ENCODE results near the gene MGME1. TPM values are rescaled to one million over a fixed set of nuclear protein-coding genes. Genes with fewer than 3 reads are reported as not detected.

Gene MGME1
- polyA plus RNA-seq, 12 donors, result 16.4 to 30.5 (median 20.5) TPM; not detected in 1

DNA sequence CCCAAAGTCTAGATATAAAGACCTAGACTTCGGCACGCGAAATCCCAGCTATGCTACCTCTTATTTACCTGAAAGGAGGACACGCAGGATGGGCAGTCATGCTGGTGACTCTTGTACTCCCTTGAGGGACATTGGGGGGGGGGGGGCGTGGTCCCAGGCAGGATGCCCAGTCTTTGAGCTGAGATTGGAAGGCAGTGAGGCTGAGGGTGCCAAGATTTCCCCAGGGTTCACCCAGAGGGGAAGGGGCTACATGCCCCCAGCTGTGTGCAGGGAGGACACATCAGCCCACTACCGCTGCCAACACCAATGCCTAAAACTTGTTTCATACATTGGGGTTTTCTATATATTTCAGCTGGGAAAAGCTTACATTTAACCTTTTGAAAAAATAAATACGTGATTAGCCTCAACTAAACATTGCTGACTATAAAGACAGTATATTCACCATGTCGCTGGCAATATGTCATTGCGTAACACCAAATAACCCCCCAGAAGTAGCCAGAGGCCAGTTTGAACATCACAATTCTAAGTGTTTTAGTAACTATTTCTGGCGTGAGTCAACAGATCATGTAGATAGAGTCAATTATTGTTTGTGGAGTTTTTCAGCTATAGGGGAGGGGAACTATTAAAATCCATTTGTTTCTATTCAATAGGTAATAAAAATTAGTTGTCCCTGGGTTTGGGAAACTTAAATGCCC lies 21.6 kb downstream of the MGME1 start:
- DNase-seq, result no peak

DNA sequence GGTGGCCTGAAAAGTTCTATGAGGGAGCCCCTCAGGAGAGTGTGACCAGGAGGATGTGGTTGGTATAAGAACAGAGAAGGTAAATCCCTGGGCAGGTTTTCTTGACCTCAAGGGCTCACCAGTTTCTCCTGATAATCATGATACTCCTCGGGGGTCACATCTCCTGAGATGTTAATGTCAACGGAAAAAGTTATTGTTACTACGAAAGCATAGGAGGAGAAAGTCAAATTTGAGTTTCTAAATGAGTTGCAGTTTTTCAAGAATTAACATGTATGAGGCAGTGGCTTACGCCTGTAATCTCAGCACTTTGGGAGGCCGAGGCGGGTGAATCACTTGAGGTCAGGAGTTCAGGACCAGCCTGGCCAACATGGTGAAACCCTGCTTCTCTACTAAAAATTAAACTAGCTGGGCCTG lies 23.4 kb downstream of the MGME1 start:
- no peak for DNase-seq

DNA sequence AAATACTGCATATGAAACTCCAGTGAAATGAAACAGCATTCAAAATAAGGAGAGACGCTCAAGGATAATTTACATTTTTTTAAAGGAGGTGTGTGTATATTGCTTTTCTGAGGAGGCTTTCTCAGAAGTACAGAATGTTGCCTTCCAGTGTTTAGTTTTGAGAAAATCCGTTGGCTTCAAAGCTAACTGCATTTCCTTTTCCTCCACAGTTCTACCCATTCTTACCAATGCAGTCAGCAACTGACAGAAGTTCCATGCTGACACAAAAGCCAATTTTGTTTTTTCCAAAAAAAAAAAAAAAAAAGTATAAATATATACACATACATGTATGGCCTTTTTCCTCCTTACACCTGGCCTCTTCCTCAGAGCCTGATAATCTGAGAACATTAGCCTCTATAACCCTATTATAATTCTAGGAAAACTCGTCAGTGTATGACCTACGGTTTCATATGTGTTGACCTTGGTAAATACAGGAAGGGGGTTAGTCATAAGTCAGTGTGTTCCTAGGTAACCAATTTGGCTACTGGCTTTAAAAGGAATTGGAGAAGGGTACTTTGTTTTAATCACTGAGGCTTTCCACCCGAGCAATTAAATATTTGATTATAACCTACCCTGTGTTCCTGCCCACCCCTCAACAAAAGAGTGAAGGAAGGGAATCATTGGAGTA lies 24.2 kb downstream of the MGME1 start:
- no peak for DNase-seq

DNA sequence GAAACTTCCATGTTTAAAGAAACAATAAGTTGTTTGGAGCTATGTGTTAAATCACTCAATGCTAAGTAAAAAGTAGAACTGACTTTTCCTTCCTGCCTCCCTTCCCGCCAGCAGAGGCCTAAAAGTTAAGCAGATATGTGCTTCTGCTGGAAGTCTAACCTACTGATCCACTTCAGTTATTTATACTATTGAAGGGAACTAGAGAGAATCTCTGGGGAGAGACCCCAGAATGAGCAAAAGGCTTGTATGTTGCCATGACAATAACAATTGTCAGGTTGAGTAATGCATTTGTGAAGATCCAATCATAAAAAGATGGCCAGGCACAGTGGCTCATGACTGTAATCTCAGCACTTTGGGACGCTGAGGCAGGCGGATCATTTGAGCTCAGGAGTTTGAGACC lies 24.7 kb downstream of the MGME1 start:
- DNase-seq, result no peak

DNA sequence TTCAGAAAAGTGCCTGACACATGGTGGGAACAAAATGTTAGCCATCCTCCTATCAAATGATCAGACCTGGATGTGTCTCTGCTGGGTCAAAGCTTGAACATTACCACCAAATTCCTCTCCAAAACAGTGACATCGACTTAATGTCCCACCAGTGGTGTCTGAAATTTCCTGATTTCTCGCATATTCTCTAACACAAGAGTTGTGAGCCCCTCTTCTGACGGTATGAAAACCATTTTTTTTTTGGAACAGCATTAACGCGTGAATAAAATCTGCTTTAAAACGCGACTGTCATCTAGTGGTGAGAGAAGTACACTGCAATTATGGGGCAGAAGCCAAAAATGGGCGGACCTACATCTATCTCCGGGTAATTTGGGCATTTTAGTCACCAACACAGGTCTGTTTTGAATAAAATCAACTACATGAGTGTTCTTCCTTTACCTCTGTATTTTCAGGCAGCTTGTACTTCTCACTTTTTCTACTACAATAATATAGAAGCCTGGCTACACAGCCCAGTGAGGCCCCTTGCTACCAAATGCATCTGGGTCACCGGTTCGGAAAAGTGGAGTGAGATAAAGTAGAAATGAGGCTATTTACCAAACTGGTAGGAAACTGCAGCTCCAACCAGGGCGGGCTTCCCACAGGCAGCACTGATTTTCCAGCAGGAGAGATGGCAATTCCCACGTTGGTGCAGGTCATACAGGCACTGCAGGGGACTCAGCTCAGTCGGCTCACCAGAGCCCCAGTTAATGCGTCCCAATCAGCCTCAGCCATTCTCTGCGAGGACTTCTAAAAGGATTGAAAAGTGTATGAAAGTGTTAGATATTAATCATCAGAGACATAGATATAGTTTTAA lies 27.4 kb downstream of the MGME1 start:
- peak; percentile 81 for DNase-seq

DNA sequence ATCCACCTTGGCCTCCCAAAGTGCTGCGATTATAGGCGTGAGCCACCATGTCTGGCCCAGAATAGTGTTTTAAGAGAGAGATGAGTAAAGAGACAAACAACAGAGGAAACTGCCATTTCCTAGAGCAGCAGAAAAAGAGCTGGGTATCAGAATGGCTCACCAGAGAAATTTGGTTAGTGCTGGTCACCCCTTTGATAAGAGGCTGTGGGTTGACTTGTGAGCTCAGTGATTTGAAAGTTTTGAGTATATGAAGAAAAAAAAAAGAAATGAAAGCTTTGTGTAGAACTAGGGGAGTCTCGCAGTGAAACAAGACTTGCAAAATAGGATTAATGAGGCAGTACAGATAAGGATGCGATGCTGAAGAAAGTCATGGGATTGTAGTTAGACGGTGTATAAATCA lies 29.6 kb downstream of the MGME1 start:
- no peak for DNase-seq

DNA sequence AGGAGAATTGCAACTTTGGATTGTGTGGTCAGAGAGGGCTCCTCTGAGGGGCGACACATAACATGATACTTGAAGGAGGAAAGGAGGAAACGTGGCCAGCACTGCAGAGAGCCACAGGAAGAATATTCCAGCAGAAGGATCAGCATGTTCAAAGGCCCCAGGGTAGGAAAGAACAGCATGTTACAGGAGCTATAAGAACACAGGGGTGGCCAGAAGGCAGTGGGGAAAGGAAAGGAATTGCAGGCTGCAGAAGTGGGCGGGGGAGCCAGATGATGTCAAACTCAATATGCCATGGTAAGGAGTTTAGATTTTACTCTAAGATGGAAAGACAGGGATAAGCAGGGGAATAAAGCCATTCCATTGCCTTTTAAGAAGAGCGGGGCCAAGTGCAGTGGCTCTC lies 30.7 kb downstream of the MGME1 start:
- no peak for DNase-seq

DNA sequence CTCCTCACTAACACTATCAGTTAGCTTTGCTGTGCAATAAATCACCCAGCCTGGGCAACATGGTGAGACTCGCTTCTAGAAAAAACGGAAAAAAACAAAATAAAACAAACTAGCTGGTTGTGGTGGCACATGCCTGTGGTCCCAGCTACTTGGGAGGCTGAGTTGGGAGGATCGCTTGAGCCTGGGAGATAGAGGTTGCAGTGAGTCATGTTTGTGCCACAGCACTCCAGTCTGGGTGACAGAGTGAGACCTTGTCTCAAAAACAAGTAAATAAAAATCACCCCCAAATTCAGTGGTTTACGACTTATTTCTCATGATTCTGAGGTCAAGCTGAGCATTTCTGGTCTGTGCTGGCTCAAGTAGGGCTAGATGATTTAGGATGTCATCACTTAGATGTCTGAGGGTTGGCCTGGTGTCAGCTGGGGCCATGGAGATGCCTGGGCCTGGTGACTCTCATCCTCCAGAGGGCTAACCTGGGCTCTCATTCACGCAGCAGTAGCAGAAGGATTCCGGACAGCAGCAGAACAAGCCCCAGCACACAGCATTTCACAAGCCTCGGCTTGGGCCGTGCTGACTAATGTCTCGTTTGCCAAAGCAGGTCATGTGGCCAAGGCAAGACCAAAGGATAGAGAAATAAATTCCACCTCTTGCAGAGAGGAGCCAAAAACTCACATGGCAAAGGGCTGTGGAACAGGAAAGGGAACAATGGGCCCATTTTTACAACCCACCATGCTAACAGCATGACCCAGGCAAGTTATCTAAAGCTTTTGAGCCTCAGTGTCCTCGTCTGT lies 32.5 kb downstream of the MGME1 start:
- no peak for DNase-seq

DNA sequence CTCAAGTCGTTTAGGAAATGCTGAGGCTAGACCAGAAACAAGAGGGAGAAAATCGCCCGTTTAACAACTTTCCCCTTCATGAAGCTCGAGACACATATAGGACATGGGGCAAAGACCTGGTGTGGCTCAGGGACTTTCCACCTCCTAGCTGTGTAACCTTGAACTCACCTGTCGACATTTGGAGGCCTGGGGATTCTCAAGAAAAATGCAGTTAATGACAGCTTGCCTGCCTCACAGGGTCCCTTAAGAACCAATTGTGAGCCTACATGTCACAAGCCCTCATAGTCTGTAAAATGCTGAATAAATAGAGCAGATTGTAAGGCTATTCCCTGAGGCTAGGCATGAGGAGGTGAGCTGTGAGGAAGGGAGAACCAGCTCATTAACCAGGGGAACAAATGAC lies 35.1 kb downstream of the MGME1 start:
- DNase-seq, result no peak

DNA sequence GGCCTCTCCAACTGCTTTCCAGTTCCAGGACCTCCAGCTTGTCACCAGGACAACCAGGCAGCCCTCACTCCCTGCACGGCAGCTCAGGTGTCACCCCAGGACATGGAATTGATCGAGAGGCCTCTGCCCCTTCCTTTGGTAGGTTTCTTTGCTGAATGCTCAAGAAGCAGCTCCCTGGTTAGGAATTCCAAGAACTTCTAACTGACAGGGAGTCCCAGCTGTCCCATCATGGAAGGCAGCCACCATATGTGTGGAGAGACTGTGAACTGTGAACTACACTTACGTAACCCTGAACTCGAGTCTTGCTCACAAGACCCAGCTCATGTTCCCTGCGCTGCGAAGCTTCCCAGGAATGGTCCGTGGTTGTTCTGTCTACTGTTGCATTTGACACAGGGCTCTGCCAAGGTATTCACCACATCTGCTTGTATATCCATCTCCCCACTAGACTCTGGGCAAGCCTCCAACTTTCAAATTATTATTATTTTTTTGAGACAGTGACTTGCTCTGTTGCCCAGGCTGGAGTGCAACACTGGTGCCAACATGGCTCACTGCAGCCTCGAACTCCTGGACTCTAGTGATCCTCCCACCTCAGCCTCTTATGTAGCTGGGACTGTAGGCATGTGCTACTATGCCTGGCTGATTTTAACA lies 35.7 kb downstream of the MGME1 start:
- no peak for DNase-seq

DNA sequence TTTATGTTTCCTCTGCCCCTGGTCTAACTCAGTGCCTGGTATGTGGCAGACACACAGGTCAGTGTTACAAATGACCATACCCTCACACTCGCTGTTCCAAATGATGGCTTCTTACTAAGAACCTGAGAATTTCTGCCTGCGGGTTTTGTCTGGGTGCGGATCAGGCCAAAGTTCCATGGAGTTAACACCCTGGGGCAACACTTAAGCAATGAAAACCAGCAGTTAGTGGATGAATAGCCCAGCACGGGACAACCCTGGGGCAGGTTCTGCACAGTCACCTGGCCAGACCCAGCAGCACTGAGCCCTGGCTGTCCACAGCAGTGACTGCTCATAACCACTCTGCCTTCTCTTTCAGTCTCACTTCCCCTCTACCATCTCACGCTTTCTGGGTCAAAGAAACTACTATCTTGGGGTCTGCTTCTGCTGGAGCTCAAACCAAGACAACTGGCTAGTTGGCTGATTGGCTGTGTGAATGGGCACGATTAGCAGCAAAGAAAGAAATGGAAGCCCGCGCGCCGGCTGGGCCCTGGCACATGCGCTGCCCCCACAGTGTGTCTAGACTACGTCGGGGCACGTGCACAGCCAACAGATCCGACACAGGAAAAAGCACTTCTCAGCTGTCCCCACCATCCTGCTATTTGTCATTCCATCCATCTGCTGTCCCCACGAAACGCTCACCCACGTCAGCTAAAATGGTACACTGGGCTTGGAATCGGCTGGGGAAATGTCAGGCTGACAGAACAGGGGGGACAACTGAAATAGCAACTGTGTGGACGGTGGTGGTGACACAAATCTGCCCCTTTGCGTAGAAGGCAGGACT lies 36.6 kb downstream of the MGME1 start:
- no peak for DNase-seq

DNA sequence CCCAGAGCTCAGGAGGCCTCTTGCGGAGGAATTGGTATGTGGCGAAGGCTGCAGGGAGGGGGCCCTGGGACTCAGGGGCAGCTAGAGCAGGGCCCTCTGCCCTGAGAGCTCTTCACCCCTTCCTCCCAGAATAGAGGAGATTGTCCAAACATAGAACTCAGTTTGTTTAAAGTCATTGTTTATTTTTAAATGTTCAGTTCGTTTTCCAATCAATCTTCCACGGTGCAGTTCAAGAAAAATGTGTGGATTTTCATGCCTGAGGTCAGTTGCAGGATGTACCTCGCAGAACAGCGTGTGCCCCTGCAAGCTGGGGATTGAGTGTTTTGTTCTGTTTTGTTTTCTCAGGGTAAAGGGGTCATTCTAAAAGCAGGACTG lies 37.2 kb downstream of the MGME1 start:
- DNase-seq, result no peak

DNA sequence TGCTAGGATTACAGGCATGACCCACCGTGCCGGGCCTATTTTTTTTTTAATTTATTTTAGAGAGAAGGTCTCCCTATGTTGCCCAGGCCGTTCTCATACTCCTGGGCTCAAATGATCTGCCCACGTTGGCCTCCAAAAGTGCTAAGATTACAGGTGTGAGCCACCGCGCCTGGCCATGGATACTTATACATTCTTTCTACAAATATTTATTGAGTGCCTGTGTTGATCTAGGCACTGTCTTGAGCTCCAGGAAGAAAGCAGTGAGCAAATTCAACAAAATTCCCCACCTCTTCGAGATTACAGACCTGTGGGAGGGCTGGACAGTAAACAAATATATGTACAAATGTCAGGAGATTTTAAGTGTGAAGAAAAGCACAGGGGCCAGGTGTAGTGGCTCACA lies 37.9 kb downstream of the MGME1 start:
- no peak for DNase-seq

DNA sequence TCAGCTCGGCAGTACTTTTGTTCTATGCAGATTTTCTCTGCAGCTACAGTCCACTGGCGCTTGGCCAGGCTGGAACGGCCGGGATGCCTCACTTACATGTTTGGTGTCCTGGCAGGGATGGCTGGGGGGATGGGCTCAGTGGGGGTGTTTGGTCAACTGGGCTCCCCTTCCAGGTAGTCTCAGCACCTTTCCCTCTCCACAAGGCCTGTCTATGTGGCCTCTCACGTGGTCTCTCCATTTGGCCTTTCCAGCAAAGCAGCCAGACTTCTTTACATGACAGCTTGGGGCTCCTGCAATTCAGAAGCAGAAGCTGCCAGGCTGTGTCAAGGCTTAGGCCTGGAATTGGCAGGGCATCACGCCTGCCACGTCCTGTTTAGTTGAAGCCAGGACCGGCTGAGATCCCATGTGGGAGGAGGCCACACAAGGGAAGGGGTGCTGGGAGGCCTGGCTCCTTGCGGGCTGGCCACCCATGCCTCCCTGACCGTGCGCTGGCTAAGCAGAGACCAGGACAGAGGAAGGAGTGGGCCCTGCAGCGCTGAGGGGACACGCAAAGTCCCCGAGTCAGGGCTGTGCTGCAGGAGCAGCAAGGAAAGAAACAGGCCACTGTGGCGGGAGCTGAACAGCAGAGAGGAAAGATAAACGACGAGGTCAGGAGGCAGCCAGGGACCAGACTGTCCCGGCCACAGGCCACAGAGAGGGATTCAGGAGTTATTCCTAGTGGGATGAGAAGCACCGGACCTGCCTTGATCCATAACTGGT lies 38.9 kb downstream of the MGME1 start:
- no peak for DNase-seq

DNA sequence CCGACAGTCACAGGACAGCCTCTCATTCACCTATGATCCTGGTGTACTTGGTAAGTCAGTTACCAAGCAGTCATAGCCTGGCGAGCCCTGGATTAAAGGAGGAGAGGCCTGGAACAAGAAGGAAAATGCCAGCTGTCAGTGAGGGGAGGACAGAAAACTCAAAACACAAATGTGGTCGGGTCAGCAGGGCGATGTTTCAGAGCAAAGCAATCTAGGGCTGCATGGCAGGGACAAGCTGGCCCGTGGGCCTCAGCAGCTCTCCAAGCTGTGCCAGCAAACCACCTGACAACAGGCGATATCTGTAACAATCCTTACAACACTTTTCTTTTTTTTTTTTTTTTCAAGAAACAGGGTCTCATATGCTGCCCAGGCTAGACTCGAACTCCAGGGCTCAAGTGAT lies 40.3 kb downstream of the MGME1 start:
- no peak for DNase-seq

DNA sequence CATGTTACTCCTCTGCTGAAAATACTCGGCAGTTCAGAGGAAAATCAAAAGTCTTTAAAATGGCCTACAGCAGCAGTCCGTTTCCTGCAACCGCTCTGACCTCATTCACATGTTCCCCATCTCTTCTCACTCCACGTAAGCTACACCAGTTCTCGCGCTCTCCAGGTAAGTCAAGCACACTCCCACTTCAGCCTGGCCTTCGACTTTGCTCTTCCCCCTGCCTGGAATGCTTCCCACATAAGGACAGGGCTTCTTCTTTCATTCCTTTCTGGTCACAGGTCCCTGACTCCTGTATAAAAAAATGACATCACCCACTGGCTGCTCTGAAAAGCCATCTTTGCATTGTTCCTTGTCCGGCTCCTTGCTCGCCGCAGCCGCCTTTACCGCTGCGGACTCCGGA lies 42.7 kb downstream of the MGME1 start:
- DNase-seq, result no peak

DNA sequence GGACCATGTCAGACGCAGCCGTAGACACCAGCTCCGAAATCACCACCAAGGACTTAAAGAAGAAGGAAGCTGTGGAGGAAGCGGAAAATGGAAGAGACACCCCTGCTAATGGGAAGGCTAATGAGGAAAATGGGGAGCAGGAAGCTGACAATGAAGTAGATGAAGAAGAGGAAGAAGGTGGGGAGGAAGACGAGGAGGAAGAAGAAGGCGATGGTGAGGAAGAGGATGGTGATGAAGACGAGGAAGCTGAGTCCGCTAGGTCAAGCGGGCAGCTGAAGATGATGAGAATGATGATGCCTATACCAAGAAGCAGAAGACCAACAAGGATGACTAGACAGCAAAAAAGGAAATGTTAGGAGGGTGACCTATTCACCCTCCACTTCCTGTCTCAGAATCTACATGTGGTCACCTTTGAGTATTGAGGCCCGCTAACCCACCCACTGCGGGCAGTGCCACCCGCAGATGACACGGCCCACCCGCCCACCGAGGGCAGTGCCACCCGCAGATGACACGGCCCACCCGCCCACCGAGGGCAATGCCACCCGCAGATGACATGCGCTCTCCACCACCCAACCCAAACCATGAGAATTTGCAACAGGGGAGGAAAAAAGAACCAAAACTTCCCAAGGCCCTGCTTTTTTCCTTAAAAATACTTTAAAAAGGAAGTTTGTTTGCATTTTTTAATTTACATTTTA lies 43.3 kb downstream of the MGME1 start:
- no peak for DNase-seq

DNA sequence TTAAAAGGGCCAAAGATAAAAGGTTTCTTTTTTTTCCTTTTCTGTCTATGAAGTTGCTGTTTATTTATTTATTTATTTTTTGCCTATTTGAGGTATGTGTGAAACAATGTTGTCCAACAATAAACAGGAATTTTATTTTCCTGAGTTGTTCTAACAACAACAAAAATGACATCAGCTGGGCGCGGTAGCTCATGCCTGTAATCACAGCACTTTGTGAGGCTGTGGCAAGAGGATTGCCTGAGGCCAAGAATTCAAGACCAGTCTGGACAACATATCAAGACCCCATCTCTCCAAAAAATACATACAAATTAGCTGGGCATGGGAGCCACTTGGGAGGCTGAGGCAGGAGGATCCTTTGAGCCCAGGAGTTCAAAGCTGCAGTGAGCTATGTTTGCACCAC lies 44.1 kb downstream of the MGME1 start:
- DNase-seq, result no peak

DNA sequence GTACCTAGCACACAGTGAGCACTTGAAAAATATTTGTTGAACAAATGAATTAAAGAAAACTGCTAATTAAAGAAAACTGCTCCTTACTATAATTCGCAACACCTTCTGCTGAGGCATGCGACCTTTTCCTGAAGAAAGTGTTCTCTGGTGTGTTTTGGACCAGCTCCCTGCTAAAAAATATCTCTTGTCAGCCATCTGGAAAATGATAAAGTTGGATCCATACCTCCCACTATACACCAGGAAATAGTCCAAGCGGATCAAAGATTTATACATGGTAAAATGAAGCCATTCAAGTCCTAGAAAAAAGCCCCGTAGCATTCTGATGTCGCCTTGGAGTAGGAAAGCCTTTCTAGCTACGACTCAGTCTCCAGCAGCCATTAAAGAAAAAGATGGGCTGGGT lies 45.6 kb downstream of the MGME1 start:
- DNase-seq, result no peak
